ENCODE results near the gene TLE4.

Gene TLE4

GRCh38 chr9:79667120-79667519 lies 95.4 kb downstream of the TLE4 start:
- no peak for DNase-seq

- no peak for DNase-seq
These were observed 96.2 kb downstream of the TLE4 start for GRCh38 chr9:79667817-79668436.

GRCh38 chr9:79668956-79669355 lies 97.2 kb downstream of the TLE4 start:
- DNase-seq = no peak

GRCh38 chr9:79670269-79670961 lies 98.7 kb downstream of the TLE4 start:
- no peak for DNase-seq

- DNase-seq = no peak
These were observed 99.8 kb downstream of the TLE4 start for GRCh38 chr9:79671558-79671957.

GRCh38 chr9:79672236-79672635 lies 100.5 kb downstream of the TLE4 start:
- DNase-seq = no peak

GRCh38 chr9:79672891-79673290 lies 101.1 kb downstream of the TLE4 start:
- DNase-seq = no peak

- DNase-seq = no peak
These were observed 101.8 kb downstream of the TLE4 start for GRCh38 chr9:79673614-79674013.

- no peak for DNase-seq
These were observed 102.5 kb downstream of the TLE4 start for GRCh38 chr9:79674052-79674777.

- DNase-seq = no peak
These were observed 109.8 kb downstream of the TLE4 start for GRCh38 chr9:79681576-79681975.

- no peak for DNase-seq
These were observed 110.4 kb downstream of the TLE4 start for GRCh38 chr9:79682076-79682736.

GRCh38 chr9:79684059-79684458 lies 112.3 kb downstream of the TLE4 start:
- no peak for DNase-seq

- no peak for DNase-seq
These were observed 113.2 kb downstream of the TLE4 start for GRCh38 chr9:79684711-79685575.

GRCh38 chr9:79685577-79685976 lies 113.8 kb downstream of the TLE4 start:
- DNase-seq = no peak

GRCh38 chr9:79686381-79687130 lies 114.8 kb downstream of the TLE4 start:
- DNase-seq = no peak

- no peak for DNase-seq
These were observed 115.3 kb downstream of the TLE4 start for GRCh38 chr9:79687131-79687447.

GRCh38 chr9:79688363-79688762 lies 116.6 kb downstream of the TLE4 start:
- no peak for DNase-seq

- no peak for DNase-seq
These were observed 117.8 kb downstream of the TLE4 start for GRCh38 chr9:79689576-79689975.

GRCh38 chr9:79691496-79691895 lies 119.7 kb downstream of the TLE4 start:
- DNase-seq = no peak

- DNase-seq = no peak
These were observed 121.2 kb downstream of the TLE4 start for GRCh38 chr9:79692857-79693571.

GRCh38 chr9:79693750-79694149 lies 122.0 kb downstream of the TLE4 start:
- DNase-seq = no peak
